Fibroblast of peridontal ligament (primary cell): ENCODE data around the gene EIF5.
"Not testable (repeated sequence)": the region's sequence is repeated elsewhere in the genome, so short reads cannot be mapped to it uniquely, and the experiment has no call there.

Experiments
- DNase-seq: peaks from one replicate; pipeline ENCODE4 v3.0.0-alpha.2; 2010; ENCODE audit errors: extremely low read depth

Gene EIF5

DNA sequence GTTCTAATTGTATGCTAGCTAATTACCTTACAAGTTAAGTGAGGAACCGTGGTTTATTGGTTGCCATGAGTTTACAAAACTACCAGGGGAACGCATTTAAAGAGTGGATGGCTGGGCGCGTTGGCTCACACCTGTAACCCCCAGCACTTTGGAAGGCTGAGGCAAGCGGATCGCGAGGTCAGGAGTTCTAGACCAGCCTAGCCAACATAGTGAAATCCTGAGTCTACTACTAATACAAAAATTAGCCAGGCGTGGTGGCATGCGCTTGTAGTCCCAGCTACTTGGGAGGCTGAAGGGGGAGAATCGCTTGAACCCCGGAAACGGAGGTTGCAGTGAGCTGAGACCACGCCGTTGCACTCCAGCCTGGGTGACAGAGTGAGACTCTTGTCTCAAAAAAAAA lies 2.2 kb downstream of the EIF5 start:
- DNase-seq, result no peak

- no peak for DNase-seq
Observed at GRCh38 chr14:103337794-103338193, 3.8 kb downstream of the EIF5 start.

DNA sequence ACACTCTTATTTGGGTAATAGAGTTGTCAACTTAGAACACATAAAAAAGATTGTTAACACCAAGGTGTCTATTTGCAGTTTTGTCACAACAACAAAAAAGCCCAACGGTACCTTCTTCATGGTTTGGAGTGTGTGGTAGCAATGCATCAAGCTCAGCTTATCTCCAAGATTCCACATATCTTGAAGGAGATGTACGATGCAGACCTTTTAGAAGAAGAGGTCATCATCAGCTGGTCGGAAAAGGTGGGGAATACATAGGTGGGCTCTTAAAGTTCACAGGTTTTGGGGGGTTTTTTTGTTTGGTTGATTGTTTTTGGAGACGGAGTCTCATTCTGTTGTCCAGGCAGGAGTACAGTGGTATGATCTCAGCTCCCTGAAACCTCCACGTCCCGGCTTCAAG lies 5.5 kb downstream of the EIF5 start:
- DNase-seq, result no peak

DNA sequence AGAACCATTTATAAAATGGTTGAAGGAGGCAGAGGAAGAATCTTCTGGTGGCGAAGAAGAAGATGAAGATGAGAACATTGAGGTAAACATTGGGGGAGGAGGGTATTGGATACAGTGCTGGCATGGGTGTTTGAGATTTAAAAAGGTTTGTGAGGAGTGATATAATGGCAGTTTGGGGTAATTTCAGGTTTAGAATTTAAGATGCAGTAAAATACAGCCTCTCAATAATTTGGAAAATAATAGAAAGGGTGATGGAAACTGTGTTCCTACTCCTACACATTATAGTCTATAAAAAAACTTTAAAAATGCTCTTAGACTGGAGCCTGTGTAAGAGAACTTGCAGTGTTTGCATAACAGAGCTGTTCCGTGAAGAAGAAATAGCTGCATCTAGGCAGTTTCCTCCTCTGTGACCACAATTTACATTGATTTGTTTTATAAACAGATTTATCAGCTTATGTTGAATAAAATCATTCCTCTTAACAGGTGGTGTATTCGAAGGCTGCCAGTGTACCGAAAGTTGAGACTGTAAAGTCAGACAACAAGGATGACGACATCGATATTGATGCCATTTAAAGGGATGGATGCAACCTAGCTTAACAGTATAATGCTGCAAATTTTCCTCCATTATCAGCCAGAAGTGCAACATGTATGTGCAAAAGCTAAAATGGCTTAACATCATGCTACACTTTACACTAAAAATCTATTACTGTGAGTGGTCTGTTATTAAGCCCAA lies 6.6 kb downstream of the EIF5 start:
- no peak for DNase-seq

- no peak for DNase-seq
Observed at GRCh38 chr14:103341250-103342129, 7.5 kb downstream of the EIF5 start.

DNA sequence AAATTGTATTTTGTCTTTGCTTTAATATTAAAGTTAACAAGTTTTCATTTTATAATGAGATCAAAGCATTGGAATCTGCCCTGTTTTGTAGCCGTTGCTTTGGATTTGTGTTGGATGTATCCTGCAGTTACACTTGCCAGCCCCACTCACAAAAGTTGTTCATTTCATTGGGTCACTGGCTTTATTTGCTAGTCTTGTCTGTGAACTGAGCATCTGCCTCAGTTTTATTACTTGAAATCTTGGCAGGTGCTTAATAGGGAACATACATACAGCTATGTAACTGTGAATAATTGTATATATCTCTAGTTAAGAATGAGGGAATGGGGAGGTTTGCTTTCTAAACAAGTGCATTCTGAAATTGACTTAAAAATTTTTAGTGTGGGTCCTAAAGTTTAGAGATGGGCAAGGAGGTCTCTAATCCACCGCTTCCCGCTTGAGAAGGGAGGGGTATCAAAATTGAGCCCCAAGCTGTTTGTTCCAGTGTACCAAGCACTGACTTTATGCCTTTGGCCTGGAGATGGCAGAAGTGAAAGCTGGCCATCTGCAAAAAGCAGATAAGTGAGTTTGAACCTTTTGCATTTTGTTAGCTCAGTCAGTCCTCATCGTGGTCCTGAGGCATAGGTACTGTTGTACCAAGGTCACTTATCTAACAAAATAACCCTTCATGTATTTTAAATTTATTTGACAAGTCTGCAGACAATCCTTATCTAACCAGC lies 9.3 kb downstream of the EIF5 start:
- DNase-seq, result no peak

DNA sequence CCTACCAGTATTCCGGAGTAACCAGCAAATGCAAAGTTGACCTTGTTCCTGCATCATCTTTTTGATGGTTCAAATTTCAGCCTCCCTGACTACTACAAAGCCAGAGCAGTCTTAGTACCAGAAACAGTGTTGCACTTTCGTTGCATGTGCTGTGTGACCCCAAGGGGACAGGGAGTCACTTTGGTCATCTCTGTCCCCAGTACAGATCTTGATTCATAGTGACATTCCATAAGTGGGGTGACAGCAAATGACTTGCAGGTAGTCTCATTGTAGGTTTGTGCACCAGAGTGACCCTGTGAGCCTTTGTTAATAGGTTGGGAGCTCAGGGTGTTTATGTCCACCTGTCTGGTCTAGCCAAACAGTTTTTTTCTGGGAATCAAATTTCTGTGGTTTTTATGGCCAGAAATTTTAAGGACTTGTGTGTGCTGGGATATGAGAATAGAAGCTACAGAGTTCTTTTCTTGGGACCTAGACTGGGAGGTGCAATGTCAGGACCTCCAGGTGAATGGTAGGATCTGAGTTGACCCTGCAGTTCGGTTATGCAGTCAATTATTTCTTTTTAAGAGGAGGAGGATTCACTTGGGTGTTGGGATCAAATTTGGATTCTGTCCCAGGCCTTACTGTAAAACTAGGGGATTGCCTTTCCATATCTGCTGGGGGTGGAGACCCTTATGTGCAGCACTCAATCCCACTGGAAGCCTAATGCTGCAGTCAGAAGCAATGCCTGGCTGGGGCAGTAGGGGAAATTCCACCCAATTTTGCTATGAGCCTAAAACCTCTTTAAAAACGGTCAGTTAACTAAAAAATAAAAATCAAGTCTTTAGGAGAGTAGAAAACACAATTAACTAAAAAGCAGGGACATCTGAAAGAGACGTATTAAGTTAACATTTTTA lies 10.1 kb downstream of the EIF5 start:
- DNase-seq, result no peak

DNA sequence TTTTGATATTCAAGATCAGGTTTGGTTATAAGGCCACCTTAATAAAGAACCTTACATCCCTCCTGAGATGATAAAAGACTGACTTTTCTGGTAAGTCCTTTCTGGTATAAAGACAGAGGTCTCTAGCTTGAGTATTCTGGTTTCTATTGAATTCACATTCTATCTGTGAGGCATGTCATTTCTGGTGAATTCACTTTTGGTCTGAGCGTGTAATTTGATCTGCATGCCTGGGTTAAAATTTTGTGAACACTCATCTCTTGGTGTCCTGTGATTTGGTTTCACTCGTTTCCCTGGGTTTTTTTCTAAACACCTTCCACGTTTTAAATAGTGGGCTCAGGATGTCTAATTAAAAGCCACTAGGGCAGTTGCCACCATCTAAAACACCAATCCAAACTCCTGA lies 12.2 kb downstream of the EIF5 start:
- peak; percentile 75 for DNase-seq

DNA sequence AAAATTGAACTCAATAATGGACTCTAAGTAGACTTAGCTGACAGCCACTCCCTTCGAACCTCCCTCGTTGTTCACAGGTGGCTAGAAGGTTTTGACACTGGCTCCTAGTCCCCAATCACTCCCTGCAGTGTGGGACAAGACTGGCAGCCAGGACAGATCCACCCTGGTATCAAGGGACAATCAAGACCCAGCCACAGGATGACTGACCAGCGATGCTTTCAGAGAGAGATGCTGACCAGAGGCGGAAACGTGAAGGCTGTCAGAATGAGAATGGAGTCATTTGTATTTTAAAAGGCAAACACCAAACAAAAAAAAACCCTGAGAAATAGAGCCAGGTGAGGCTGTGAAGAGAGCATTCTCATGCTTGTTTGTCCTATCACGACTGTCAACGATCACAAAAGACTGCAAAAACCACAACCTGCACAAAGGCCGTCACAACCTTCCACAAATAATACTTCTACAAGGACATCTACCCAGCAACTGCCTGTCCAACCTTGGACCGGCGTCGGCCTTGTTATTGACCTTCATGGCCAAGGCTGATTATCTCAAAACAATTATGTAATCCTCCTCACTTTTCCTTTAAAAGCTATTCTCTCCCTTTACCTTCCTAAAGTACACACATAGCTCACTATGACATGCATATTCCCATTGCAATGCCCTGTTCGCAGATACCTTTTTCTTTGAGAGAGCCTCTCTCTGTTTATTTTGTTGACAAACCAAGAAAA lies 13.2 kb downstream of the EIF5 start:
- no peak for DNase-seq

DNA sequence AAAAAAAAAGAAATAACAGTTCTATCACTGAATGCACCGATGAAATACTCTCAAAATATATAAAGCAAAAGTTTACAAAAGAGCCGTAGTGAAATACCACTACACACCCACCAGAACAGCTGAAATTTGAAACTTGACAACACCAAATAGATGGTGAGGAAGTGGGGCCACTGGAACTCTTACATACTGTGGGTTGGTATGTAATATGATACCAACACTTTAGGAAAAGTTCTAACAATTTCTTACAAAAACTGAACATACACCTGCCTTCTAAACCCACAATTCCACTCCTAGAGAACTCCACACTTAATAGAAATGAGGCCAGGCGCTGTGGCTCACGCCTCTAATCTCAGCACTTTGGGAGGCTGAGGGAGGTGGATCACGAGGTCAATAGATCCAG lies 14.1 kb downstream of the EIF5 start:
- DNase-seq, result no peak

GRCh38 chr14:103349982-103350381 lies 15.9 kb downstream of the EIF5 start:
- DNase-seq, result no peak

GRCh38 chr14:103353362-103353761 lies 19.3 kb downstream of the EIF5 start:
- no peak for DNase-seq

GRCh38 chr14:103354141-103354540 lies 20.1 kb downstream of the EIF5 start:
- DNase-seq, result no peak

GRCh38 chr14:103356024-103356682 lies 22.1 kb downstream of the EIF5 start:
- DNase-seq, result peak; percentile 52

DNA sequence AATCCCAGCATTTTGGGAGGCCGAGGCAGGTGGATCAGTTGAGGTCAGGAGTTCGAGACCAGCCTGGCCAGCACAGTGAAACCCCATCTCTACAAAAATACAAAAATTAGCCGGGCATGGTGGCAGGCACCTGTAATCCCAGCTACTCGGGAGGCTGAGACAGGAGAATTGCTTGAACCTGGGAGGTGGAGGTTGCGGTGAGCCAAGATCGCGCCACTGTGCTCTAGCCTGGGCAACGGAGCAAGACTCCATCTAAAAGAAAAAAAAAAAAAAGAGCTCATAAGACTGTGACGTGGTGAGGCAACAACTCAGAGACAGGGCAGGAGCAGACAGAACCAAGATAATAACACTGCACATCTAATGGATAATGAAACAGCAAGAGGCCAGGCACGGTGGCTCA lies 23.5 kb downstream of the EIF5 start:
- DNase-seq, result not testable (repeated sequence)

- no peak for DNase-seq
Observed at GRCh38 chr14:103360548-103360947, 26.5 kb downstream of the EIF5 start.

- DNase-seq, result peak; percentile 98
Observed at GRCh38 chr14:103361867-103362266, 27.8 kb downstream of the EIF5 start.

- DNase-seq, result no peak
Observed at GRCh38 chr14:103362780-103363179, 28.7 kb downstream of the EIF5 start.

DNA sequence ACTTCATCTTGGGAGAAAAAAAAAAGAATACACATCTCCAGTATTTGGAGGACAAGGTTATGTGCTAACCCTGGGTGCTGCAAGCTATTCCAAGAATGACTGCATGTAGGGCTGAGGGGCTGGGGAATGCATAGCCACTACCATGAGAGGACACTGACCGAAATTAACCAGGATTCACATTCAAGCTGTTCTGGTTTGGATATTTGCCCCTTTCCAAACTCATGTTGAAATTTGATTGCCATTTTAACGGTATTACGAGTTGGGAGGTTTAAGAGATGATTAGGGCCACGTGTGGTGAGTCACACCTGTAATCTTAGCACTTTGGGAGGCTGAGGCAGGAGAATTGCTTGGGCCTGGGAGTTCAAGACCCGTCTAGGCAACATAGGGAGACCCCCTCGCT lies 32.7 kb downstream of the EIF5 start:
- DNase-seq, result no peak

GRCh38 chr14:103367995-103368394 lies 34.0 kb downstream of the EIF5 start:
- no peak for DNase-seq
